HG03354 (cell line): Measurements from ENCODE around the gene SPTSSB.

Experiments used
- ATAC-seq: cut with Tn5 transposase; IDR thresholded peaks from one replicate; pipeline ENCODE4 v1.9.1; 2021; ENCODE audit warnings: mild to moderate bottlenecking; ENCODE audit not compliant: unreplicated experiment, poor library complexity, severe bottlenecking

SPTSSB gene

DNA sequence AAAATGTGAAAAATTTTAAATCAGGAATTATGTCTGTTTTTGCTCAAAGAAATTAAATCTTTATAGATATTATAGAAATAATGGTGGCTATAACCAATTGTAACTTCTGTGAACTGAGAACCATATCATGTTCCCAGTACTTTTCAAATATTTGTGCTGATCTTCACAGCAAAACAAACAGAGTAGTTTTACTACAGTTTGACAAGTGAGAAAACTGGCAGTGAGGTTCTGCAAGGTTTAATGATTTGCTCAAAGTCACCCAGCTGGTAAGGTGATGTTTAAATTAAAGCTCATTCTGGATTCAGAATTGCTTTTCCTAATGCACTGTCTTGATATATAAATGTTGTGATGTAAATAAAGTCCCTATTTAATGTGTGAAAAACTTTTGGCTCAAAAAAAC is 22.0 kb upstream of the SPTSSB start:
- no peak for ATAC-seq

DNA sequence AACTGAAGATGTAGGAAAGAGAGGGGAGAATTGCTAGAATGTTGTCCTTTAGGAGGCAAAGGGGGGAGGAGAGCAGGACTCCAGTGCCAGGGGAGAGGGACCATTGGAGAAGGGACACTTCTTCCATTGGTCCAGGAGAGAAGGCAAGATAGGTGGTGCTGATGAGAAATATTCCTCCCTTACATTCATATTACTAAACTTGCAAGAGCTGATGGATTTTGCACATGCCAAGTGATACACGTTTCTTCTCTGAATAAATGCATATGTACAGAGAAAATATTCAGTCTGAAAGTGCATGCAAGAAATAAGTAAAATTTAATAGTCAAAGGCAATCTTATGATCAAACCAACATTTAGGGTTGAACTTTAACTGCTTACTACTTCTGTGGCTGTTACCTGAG is 21.5 kb upstream of the SPTSSB start:
- ATAC-seq, result no peak

DNA sequence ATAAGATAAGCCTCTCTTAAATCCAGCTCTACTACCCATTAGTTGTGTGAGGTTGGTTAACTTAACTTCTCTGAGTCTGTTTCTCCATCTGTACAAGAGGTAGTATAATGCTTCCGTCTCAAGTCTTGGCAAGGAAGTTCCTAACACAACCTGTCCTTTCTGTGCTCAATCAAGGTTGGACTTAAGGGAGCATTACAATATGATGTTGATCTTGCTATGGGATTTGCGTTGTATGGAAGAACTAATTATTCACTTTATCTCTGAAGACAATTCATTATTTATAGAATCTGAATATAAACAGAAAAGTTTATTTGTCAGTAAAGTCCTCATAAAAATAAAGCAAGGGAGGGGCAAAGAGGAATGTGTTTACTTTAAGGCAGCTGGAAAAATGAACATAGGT is 18.9 kb upstream of the SPTSSB start:
- no peak for ATAC-seq

DNA sequence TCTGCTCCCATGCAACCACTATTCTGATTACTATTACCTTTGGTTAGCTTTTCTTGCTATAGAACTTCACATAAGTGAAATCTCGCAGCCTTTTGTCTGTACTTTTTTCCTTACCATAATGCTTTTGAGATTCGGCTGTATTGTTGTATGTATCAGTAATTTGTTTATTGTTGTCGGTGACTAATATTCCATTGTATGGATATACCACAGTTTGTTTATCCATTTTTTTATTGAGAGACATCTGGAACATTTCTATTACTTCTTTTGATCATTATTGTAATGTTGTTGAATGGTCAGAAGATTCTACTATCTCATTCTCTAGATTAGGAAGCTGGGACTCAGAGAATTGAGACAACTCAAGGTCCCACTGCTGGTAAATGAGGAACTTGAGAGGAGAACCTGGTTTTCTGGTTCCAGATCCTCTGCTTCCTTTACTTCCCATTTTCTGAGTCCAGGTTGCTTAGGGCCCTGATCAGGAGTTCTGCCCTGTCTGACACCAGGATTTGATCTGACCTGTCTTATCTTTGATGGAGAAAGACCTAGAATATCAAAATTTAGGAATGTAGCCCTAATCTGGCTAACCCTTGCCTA is 18.2 kb upstream of the SPTSSB start:
- ATAC-seq, result no peak

DNA sequence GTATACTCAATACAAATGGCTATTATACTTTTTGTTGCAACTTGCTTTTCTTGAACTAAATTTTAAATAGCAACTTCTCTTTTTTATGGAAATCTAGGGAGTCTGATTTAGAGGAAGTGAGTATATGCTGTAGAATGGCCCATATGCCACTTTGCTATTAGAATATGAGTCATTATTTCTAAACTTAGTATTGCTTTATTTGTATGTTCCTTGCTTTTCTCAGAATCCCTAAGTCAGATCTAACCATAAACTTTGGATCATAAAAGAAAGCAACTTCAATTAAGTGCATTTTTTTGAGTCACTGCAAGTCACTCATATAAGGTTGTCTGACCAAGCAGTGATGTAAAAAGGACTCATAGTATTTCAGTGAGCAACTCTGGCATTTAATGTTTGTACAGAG is 17.5 kb upstream of the SPTSSB start:
- no peak for ATAC-seq

DNA sequence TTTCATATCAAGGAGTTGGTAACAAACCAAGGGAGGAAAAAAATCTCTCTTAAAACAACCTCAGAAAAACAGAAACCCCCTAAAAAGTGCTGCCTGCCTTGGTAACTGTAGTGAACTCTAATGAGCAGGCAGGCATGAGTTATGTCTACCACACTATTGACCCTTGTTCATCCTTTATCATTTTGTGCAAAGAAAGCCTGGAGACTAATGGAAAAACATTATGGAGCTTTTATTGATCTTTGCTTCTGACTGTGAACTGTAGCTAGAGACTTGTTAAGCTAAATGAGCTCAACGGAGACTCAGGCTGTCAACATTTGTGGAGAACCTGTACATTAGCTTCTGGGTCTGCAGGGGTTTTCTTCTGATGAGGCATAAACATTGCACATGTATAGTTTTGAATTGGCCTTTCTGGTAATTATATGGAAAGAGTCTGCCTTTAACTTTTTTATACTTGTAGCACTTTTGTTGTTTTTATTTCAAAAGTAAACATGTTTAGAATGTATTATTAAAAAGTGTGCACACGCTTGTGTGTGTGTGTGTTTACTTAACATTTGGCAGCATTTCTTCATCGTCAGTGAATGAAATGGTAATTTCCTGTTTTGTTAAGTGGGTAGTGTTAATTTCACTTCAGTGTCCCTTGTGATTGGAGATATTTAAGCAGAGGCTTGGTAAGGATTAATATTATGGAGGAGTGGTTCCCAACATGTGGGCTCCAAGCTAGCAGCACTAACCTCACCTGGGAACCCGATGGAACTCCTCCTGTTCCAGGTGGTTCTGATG is 15.9 kb upstream of the SPTSSB start:
- ATAC-seq, result no peak

DNA sequence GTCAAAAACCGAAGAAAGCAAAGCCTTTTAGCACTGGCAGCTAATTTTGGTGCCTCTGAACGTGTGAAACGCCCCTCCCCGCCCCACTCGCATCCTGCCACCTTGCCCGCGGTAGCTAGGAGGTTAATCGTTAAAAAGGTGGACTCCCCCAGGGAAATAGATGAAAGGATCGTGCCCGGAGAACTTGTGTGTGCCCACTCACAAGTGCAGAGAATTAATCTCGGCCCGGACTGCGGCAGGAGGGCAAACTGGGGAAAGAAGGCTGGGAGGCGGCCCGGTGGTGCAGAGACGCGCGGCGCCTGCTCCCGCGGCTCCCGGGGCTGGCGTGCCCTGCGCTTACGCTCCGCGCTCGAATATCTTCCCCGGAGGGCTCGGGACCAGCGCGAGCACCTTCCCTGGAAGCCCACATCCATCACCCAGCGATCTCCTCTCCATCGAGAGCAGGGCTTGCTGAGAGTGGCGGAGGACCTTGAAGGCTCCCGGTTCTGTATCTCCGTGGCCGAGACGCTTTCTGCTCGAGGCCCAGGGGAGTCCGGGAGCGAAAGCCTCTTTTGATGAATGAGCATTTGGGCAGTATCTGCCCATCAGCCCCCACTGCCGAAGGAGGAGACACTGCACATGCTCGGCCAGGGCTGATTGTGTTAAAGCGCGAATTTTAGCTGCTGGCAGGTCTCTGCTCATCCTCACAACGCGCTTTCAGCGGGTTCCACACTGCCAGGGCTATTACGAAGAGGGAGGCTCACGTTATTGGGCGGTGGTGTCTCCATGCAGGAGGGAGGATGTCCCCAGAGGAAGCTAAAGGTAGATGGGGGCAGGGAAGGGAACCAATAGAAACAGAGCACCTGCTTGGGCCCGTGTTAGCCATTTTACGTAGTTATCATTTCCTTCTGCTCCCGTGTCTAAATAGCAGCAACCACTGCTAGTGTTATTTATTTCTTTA is 1.3 kb upstream of the SPTSSB start:
- ATAC-seq, result peak; percentile 57

DNA sequence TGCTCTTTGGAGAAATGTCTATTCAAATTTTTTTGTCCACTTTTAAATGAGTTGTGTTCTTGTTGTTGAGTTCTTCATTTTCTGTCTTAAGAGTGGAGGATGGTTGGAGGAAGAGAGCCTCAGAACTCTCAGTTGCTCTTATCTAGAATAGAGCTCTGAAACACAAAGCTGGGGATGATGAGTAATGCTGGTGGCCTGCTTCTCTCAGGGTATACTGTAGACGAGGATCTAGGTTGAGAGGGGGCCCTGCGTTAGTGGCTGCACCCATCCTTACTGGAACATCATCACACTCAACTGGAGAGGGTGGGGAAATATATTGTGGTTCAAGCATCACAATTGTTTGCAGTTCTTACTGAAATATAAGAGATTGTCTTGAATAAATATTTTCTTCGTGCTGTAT is 1.8 kb downstream of the SPTSSB start:
- no peak for ATAC-seq

DNA sequence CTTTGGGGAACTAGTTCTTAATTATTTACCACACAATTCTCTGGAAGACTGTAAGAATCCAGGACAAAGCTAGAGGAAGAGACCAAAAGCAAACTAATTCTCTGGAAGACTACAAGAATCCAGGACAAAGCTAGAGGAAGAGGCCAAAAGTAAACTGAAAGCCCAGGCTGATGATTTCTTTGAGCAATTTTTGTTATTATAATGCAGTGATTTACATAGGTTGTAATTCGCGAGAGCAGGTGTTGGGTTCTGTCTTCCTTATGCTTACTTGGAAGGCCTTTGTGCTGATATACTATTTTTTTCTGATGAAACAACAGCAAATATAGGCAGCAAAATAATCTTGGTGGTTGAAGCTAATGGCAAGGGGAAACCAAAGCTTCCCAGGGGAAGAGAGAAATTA is 5.2 kb downstream of the SPTSSB start:
- ATAC-seq, result no peak

DNA sequence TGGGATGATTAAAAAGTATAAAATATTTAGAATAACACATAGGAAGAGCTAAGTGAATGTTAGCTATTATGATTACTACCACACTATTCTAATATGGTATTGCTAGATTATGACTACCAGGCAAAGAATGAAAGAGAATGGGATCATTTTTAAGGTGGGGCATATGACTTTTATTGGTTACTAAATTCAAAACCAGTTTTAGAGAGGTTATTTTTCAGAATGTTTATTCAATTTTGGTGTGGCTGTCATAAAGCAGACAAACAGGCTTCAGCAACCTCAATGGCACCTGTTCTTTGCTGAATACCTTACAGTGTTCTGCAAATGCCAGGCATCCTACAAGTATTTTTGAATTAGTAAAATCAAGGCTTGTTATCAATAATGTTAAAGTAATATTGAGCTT is 12.8 kb downstream of the SPTSSB start:
- no peak for ATAC-seq

DNA sequence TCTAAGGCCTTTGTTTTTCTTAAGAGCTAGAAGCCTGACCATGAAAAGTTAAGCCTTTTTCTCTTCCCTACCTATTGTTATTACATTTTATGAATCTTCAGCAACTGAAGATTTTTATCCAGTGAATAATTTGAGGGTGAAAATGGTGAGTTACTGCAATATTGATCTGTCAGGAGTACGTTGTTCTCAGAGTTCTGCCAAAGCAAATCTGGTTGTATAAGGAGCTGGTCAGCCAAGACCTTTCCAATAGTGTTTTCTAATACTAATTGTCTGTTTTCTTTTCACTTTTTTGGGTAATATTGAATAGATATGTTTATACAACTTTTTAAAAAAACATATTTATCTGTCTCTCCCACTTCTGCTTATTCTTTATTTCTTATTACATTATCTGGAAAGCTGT is 15.0 kb downstream of the SPTSSB start:
- ATAC-seq, result no peak

DNA sequence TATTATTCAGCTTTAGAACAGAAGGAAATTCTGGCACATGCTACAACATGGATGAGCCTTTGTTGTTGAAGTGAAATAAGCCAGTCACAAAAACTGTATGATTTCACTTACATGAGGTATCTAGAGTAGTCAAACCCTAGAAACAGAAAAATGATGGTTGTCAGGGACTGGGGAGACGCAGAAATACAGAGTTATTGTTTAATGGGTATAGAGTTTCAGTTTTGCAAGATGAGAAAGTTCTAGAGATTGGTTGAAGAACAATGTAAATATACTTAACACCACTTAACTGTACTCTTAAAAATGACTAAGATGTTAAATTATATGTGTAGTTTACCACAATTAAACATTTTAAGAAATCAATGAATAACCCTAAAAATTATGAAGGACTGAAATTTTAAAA is 15.8 kb downstream of the SPTSSB start:
- no peak for ATAC-seq

DNA sequence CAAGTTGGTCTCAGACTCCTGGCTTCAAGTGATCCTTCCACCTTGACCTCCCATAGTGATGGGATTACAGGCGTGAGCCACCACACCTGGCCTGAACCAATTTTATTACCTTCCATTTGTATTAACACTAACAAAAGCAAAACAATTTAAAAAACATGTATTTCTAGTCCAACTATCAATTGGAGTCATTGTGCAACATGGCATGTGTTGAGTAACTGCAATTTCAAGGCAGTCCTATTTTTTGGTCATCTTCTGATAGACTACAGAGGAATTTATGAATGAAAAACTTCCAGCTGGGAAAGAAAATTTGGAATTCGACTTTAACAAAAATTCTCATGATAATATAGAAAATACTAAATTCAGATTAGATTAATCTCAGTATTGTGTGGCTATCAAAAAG is 16.8 kb downstream of the SPTSSB start:
- ATAC-seq, result no peak

DNA sequence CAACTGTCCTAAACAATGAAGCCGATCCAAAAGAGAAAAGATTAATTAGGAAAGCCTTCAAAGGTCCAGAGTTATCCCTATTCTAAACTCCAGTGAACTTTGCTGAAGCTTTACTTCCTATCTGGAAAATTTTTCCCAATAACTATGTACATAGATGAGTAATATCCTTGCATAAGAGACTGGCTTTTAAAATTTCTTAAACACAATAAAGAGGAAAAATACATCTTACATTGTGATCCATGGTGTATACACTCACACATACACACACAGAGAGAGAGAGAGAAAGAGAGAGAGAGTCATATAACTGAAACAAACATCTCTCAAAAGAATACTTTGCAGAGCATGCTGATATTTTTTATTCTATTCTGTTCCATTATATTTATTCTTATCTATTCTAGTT is 20.0 kb downstream of the SPTSSB start:
- ATAC-seq, result no peak

DNA sequence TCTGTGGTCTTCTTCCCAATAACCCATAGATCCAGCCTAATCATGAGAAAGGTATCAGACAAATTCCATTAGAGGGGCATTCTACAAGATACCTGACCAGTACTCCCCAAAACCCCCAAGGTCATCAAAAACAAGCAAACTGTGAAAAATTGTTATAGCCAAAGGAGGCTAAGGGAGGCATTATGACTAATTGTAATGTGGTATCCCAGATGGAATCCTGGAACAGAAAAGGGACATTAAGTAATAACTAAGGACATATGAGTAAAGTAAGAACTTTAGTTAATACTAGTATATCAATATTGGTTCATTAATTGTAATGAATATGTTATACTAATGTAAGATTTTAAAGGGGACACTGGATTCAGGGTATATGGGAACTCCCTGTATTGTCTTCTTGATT is 20.4 kb downstream of the SPTSSB start:
- ATAC-seq, result no peak

DNA sequence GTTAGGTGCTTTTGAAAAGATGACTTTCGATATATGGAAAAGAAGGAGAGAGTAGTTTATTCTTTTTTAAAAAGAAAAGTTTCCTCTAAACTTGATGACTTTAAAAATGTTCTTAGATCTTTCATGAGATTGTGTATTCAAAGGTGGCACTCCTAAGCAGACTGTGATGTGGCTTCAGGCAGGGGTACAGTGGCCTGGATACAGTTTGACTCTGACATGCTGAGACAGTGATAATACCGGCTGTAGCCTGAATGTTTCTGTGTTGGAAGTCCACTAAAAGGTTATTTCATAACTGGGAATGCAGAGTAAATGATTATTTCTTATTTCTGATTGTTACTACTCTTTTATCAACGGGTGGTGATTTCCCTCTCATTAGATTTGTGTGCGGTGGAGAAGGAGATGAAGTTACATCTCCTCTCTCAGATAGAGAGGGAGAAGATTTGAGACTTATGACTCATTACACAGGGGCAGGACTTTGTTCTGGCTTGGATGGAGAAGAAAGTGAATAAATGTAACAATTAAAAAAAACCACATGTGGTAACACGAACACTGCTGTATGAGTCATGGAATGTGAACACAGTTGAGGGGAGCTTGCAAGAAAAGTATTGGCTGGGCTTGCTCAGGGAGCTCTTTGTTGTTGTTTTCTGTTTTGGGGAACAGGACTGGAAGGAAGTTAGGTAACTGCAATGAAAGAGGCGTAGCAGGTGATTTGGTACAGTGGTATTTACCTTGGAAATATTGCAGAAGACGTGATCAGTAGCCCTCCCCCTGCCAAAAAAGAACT is 21.6 kb downstream of the SPTSSB start:
- ATAC-seq, result peak; percentile 55

DNA sequence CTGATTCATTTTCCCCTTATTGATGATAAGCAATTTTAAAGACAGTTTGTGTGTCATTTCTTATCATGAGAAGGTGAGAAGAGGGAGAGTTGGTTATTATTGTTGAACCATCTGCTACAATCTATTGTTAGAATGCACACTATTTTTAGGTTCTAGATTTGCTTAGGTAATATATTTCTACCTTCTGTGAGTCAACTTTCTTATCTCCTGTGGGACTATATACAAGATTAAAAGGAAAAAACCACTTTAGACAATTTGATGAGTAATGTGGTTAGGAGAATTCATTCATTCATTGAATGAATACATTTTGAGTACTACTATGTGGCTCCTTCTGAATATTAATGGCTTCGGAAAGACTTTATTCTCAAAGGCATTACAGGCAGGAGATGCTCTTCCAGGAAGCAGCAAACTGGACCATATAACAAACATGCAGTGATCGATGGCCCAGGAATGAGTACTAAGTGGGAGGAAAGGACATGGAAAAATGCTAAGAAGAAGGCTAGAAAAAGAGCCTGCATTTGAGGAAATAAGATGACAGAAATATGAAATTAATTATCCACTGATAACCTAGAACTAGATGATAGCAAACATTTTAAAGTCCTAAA is 22.4 kb downstream of the SPTSSB start:
- no peak for ATAC-seq

DNA sequence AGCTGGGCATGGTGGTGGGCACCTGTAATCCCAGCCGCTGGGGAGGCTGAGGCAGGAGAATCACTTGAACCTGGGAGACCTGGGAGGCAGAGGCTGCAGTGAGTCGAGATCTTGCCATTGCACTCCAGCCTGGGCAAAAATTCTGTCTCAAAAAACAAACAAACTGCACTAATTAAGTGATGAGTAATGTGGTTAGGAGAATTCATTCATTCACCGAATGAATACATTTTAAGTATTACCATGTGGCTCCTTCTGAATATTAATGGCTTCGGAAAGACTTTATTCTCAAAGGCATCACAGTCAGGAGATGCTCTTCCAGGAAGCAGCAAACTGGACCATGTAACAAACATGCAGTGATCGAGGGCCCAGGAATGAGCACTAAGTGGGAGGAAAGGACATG is 23.6 kb downstream of the SPTSSB start:
- ATAC-seq, result no peak

DNA sequence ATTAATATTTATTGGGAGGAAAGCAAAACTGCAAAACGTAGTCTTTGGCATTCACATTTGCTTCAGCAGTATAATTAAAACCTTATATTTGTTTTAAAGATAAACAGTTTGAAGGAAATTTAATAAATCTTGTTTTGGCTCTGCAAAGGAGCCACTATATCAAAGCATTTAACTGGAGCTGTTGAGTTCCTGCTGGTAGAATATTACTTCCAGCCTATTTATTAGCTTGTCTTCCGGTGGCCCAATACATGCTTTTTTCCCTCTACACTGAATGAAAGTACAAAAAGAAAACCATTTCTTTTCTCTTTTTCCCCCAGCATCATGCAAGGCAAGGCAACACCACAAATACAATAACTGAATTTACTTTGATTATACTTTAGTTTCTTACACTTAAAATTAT is 26.3 kb downstream of the SPTSSB start:
- no peak for ATAC-seq

DNA sequence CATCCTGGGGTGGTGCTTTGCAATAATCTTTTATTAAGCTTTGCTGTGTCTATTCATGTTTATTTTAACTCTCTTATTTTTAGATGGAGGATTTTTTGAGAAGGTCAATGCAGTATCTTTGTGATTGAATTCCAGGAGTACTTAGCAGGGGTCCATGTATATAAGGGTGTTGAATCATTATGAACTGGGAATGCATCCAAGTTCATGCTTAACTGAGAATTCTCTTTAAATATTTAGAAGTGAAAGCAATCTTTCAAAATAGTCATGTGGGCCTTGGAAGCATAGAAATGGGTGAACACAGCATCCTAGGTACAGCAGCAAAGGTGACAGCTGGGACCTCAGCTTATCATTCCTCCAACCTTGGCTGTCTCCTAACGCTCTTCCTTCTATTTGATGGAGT is 27.3 kb downstream of the SPTSSB start:
- no peak for ATAC-seq
